OCI-LY3 (cell line): ENCODE data around the gene SLC44A3.

ENCODE experiments used
- H2AFZ ChIP-seq: fragments of 200-600, 300-600 bp; shearing (Covaris generic); 2 replicates; pipeline ENCODE4 v1.6.0; 2014; ENCODE audit warnings: antibody characterized with exemption, low read depth, low read length
- H3K27ac ChIP-seq: fragments of 200-600, 300-600 bp; sonication (generic); 2 replicates; pipeline ENCODE4 v1.5.1; 2014; ENCODE audit warnings: mild to moderate bottlenecking, low read length, moderate library complexity, mixed read lengths
- H3K27me3 ChIP-seq: fragments of 200-600, 300-600 bp; sonication (generic); 2 replicates; pipeline ENCODE4 v1.6.1; 2014; ENCODE audit warnings: low read depth, low read length, mixed read lengths
- H3K36me3 ChIP-seq: fragments of 200-600, 300-600 bp; sonication (generic); replicated peaks from 2 replicates; pipeline ENCODE3; 2014; ENCODE audit warnings: low read depth, low read length, mixed read lengths
- H3K4me1 ChIP-seq: fragments of 300-600, 200-600 bp; sonication (generic); 2 replicates; pipeline ENCODE4 v1.6.1; 2014; ENCODE audit warnings: low read length, mixed read lengths
- H3K4me2 ChIP-seq: fragments of 200-600, 300-600 bp; sonication (generic); 2 replicates; pipeline ENCODE4 v1.6.1; 2014; ENCODE audit warnings: low read length, mixed read lengths
- H3K4me3 ChIP-seq: fragments of 300-600, 200-600 bp; sonication (generic); 2 replicates; pipeline ENCODE4 v1.5.1; 2014; ENCODE audit warnings: antibody characterized with exemption, mild to moderate bottlenecking, low read length, moderate library complexity
- H3K79me2 ChIP-seq: fragments of 300-600, 200-600 bp; shearing (Covaris generic); 2 replicates; pipeline ENCODE4 v1.6.1; 2014; ENCODE audit warnings: mild to moderate bottlenecking, low read length, mixed read lengths
- H3K9ac ChIP-seq: fragments of 300-600, 200-600 bp; shearing (Covaris generic); 2 replicates; pipeline ENCODE4 v1.6.0; 2014; ENCODE audit warnings: mild to moderate bottlenecking, low read length, moderate library complexity
- H3K9me3 ChIP-seq: fragments of 200-600, 300-600 bp; shearing (Covaris generic); 2 replicates; pipeline ENCODE4 v1.6.1; 2014; ENCODE audit warnings: low read length, mixed read lengths; ENCODE audit not compliant: insufficient read depth
- H4K20me1 ChIP-seq: fragments of 200-600, 300-600 bp; sonication (generic); 2 replicates; pipeline ENCODE4 v1.6.1; 2016; ENCODE audit warnings: low read length, mixed read lengths; ENCODE audit not compliant: insufficient read depth
- EZH2phosphoT487 ChIP-seq: fragments of 200-600 bp; shearing (Covaris generic); IDR thresholded peaks from 2 replicates; pipeline ENCODE4 v1.6.1; 2018; ENCODE audit warnings: antibody characterized with exemption, mixed run types, low read depth
- TF ChIP-seq, protein P1 (sequence below): fragments of 200-600, 300-600 bp; sonication (generic); IDR thresholded peaks from 2 replicates; pipeline ENCODE4 v1.5.1; 2014; ENCODE audit warnings: antibody characterized with exemption, low read length, low read depth

Gene SLC44A3

DNA sequence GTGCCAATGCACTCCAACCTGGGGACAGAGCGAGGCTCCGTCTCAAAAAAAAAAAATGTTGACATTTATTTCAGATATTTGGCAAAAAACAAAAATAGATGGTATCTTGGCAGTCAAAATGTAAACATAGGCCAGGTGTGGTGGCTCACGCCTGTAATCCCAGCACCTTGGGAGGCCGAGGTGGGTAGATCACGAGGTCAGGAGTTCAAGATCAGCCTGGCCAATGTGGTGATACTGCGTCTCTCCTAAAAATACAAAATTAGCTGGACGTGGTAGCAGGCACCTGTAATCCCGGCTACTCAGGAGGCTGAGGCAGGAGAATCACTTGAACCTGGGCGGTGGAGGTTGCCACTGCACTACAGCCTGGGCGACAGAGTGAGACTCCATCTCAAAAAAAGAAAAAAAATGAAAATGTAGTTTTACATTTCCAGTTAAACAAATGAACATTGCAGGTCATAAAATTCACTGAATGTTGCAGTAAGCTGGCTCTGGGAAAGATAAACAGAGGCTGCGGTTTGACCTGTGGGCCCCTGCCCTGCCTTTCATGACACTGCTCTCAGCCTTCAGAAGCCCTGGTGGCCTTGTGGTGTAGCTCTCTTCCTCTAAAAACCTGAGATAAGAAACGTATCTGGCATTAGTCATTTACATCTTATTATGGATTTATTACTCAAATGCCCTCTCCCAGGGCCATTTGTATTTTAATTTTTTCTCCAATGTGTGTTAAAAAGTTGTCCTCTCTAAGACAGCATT, 12.2 kb upstream of the SLC44A3 start:
- H2AFZ ChIP-seq, result no peak overlapping the region
- H4K20me1 ChIP-seq, result no peaks in the 10 kb centered on the region
- no peaks in the 10 kb centered on the region for H3K4me1 ChIP-seq
- TF ChIP-seq EZH2phosphoT487, result no peak
- TF ChIP-seq, protein P1, sequence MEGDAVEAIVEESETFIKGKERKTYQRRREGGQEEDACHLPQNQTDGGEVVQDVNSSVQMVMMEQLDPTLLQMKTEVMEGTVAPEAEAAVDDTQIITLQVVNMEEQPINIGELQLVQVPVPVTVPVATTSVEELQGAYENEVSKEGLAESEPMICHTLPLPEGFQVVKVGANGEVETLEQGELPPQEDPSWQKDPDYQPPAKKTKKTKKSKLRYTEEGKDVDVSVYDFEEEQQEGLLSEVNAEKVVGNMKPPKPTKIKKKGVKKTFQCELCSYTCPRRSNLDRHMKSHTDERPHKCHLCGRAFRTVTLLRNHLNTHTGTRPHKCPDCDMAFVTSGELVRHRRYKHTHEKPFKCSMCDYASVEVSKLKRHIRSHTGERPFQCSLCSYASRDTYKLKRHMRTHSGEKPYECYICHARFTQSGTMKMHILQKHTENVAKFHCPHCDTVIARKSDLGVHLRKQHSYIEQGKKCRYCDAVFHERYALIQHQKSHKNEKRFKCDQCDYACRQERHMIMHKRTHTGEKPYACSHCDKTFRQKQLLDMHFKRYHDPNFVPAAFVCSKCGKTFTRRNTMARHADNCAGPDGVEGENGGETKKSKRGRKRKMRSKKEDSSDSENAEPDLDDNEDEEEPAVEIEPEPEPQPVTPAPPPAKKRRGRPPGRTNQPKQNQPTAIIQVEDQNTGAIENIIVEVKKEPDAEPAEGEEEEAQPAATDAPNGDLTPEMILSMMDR, result no peak
- H3K9ac ChIP-seq, result no peak overlapping the region
- no peaks in the 10 kb centered on the region for H3K79me2 ChIP-seq
- no peaks in the 10 kb centered on the region for H3K9me3 ChIP-seq
- H3K4me2 ChIP-seq, result no peak overlapping the region
- H3K27me3 ChIP-seq, result no peaks in the 10 kb centered on the region
- no peak overlapping the region for H3K4me3 ChIP-seq
- H3K36me3 ChIP-seq, result no peaks in the 10 kb centered on the region
- H3K27ac ChIP-seq, result no peak overlapping the region

- Histone ChIP-seq H3K27me3 (no peaks in the 10 kb centered on the region), H3K4me1 (no peaks in the 10 kb centered on the region), H3K4me2 (no peak overlapping the region), H3K36me3 (no peaks in the 10 kb centered on the region), H3K4me3 (no peak overlapping the region), H3K9me3 (no peaks in the 10 kb centered on the region), H2AFZ (no peak overlapping the region), H3K9ac (no peak overlapping the region), H4K20me1 (no peaks in the 10 kb centered on the region), H3K79me2 (no peaks in the 10 kb centered on the region), H3K27ac (no peak overlapping the region)
- TF ChIP-seq, protein P1, result no peak
- no peak for TF ChIP-seq EZH2phosphoT487
Observed at GRCh38 chr1:94808669-94809068, 11.5 kb upstream of the SLC44A3 start.

DNA sequence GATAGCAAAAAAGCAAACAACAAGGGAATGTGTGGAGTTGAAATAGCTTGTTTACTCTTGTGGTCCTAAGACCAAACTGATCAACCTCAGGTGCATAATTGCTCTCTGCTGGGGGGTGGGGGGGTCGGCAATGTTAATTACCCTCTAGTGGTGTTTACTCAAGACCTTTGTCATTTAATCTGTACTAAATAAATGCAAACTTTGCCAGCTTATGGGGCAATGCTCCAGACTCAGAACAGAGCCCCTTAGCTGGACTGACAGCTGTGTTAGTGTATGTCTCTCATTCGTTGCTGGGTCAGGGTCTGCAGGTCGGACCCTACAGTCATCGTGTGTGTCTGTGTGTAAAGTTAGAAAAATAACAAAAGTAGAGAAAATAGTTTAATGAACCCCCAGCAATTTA, 7.2 kb upstream of the SLC44A3 start:
- Histone ChIP-seq H3K9ac (no peak overlapping the region), H3K36me3 (no peaks in the 10 kb centered on the region), H3K4me3 (no peak overlapping the region), H3K9me3 (no peaks in the 10 kb centered on the region), H4K20me1 (no peaks in the 10 kb centered on the region), H3K79me2 (no peaks in the 10 kb centered on the region), H3K4me1 (no peaks in the 10 kb centered on the region), H3K27me3 (no peaks in the 10 kb centered on the region), H3K4me2 (no peak overlapping the region), H3K27ac (no peak overlapping the region), H2AFZ (no peak overlapping the region)
- TF ChIP-seq, protein P1, result no peak
- TF ChIP-seq EZH2phosphoT487, result no peak

- no peak overlapping the region for H3K9ac ChIP-seq
- H4K20me1 ChIP-seq, result no peaks in the 10 kb centered on the region
- H3K4me3 ChIP-seq, result no peak overlapping the region
- H3K36me3 ChIP-seq, result no peaks in the 10 kb centered on the region
- no peak overlapping the region for H3K4me2 ChIP-seq
- TF ChIP-seq, protein P1, result no peak
- no peak for TF ChIP-seq EZH2phosphoT487
- no peaks in the 10 kb centered on the region for H3K4me1 ChIP-seq
- no peaks in the 10 kb centered on the region for H3K9me3 ChIP-seq
- H3K79me2 ChIP-seq, result no peaks in the 10 kb centered on the region
- H2AFZ ChIP-seq, result no peak overlapping the region
- no peaks in the 10 kb centered on the region for H3K27me3 ChIP-seq
- no peak overlapping the region for H3K27ac ChIP-seq
Observed at GRCh38 chr1:94816030-94816429, 4.1 kb upstream of the SLC44A3 start.
